ACC112 (cell line): Measurements from ENCODE around the gene PON3.

ENCODE experiments used
- H2AFZ ChIP-seq: fragments of 200-600 bp; sonication (generic); one replicate; pipeline ENCODE4 v1.6.0; 2017; ENCODE audit warnings: antibody characterized with exemption, low read length; ENCODE audit not compliant: unreplicated experiment
- H3K27ac ChIP-seq: fragments of 200-600 bp; sonication (generic); 2 replicates; pipeline ENCODE4 v1.5.1; 2014; ENCODE audit warnings: low read depth, mild to moderate bottlenecking, antibody characterized with exemption, low read length, moderate library complexity
- H3K27me3 ChIP-seq: fragments of 200-600 bp; sonication (generic); 2 replicates; pipeline ENCODE4 v1.6.1; 2014; ENCODE audit warnings: mild to moderate bottlenecking, antibody characterized with exemption, low read length, moderate library complexity, mixed read lengths; ENCODE audit not compliant: insufficient read depth
- H3K36me3 ChIP-seq: fragments of 200-600 bp; sonication (generic); 2 replicates; pipeline ENCODE4 v1.6.1; 2016; ENCODE audit warnings: mild to moderate bottlenecking, antibody characterized with exemption, low read length, moderate library complexity, mixed read lengths; ENCODE audit not compliant: insufficient read depth
- H3K4me1 ChIP-seq: fragments of 200-600 bp; sonication (generic); one replicate; pipeline ENCODE4 v1.6.1; 2016; ENCODE audit warnings: low read length, mixed read lengths; ENCODE audit not compliant: insufficient read depth, unreplicated experiment, control insufficient read depth
- H3K4me3 ChIP-seq: fragments of 200-600 bp; sonication (generic); 2 replicates; pipeline ENCODE4 v1.5.1; 2014; ENCODE audit warnings: mild to moderate bottlenecking, low read depth, low read length
- H3K79me2 ChIP-seq: fragments of 200-600 bp; sonication (generic); one replicate; pipeline ENCODE4 v1.6.0; 2016; ENCODE audit warnings: low read length; ENCODE audit not compliant: control insufficient read depth, unreplicated experiment, insufficient read depth

The PON3 gene

DNA sequence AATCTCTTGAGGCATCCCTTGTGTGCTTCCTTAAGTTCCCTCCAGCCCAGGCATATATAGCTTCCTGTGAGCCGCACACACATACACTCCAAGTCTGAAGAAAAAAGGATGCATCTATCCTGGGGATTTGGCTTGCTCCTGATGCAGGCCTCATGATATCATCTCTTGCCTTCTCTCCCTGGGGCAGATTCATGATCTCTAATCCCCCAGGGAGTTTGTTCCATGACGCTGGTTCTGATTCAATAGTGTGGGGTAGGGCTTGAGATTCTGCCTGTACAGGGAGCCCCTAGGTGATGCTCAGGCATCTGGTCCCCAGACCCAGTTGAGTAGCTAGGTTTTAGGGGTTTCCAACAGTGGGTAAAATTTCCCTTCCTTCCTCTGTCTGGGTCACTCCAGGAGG is 73.3 kb downstream of the PON3 start:
- no peaks in the 10 kb centered on the region for H3K36me3 ChIP-seq
- no peaks in the 10 kb centered on the region for H3K79me2 ChIP-seq
- H3K4me3 ChIP-seq, result no peak overlapping the region
- no peaks in the 10 kb centered on the region for H3K4me1 ChIP-seq
- no peak overlapping the region for H2AFZ ChIP-seq
- H3K27me3 ChIP-seq, result peaks cover 6% of the 10 kb centered on the region; the same call in 1 of the 2 replicates
- H3K27ac ChIP-seq, result no peak overlapping the region

DNA sequence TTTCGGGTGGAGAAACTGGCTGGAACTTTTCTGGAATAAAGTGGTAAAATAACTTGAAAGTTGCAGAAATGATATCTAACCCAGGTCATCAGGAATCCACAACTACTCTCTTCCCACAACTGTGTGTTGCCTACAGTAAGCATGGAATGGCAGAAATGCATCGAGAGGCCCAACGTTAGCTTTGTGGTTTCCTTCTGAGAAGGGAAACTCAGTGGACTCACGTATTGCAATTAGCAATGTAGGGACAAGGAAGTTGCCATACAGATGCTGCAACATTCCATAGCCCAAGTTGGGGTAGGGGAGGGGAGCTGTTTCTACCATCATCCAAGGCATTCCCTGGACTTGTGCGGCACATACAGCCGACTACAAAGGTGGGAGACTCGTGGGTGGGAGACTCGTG is 73.8 kb downstream of the PON3 start:
- H2AFZ ChIP-seq, result no peak overlapping the region
- H3K27ac ChIP-seq, result no peak overlapping the region
- no peaks in the 10 kb centered on the region for H3K79me2 ChIP-seq
- no peak overlapping the region for H3K4me3 ChIP-seq
- H3K4me1 ChIP-seq, result no peaks in the 10 kb centered on the region
- H3K36me3 ChIP-seq, result no peaks in the 10 kb centered on the region
- H3K27me3 ChIP-seq, result peaks cover 6% of the 10 kb centered on the region; the same call in 1 of the 2 replicates

DNA sequence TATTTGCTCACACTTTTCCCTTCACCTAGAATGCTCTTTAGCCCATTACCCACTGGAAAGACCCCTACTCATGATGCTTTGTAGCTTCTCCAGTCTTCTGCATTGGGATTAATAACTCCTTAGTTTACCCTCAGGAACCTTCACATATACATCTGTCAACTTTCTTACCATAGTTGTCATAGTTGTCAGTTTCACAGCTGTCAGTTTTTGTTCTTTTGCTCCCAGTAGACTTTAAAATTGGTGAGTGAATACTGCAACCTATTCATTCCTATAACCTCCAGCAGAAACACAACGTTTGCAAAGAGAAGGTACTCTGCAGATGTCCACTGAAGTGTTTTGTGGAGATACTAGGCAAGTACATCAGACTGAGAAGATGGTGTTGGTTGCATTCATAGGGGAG is 74.5 kb downstream of the PON3 start:
- Histone ChIP-seq H3K4me3 (no peak overlapping the region), H3K27me3 (peaks cover 6% of the 10 kb centered on the region; the same call in 1 of the 2 replicates), H2AFZ (no peak overlapping the region), H3K27ac (no peak overlapping the region), H3K79me2 (no peaks in the 10 kb centered on the region), H3K36me3 (no peaks in the 10 kb centered on the region), H3K4me1 (no peaks in the 10 kb centered on the region)

DNA sequence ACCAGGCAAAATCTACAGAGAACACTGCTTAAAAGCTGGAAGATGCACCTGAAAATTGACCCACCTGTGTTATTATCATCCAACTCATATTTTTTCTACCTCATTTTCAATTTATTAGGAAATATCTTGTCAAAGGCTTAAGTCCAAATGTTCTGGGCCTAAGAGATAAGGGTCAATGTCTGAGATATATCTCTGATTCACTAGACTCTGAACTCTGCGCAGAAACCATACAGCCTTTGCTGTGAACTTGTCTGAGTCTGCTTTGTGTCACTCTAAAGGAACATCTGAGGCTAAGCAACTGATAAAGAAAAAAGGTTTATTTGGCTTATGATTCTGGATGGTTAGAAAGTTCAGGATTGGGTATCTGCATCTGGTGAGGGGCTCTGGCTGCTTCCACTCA is 75.5 kb downstream of the PON3 start:
- H3K27ac ChIP-seq, result no peak overlapping the region
- H3K4me3 ChIP-seq, result no peak overlapping the region
- H3K27me3 ChIP-seq, result peaks cover 4% of the 10 kb centered on the region; the same call in 1 of the 2 replicates
- H2AFZ ChIP-seq, result no peak overlapping the region
- H3K36me3 ChIP-seq, result no peaks in the 10 kb centered on the region
- H3K79me2 ChIP-seq, result no peaks in the 10 kb centered on the region
- H3K4me1 ChIP-seq, result no peaks in the 10 kb centered on the region

DNA sequence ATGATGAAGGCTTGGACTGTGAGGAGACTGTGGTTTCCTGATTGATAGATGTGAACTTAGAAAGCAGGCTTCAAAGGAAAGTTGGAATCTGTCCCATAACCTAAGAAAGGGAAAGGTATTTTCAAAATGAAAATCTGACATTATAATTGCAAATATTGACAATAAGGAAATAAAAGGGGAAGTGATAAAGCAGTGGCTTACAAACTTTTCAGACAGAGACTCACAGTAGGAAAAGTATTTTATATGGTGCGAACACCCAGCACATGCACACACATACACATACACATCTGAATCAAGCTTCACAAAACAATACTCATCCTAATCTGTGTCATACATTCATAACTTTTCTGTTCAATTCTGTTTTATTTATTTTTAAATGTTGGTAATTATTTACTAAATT is 76.6 kb downstream of the PON3 start:
- H3K27me3 ChIP-seq, result no peaks in the 10 kb centered on the region
- no peak overlapping the region for H3K4me3 ChIP-seq
- no peak overlapping the region for H3K27ac ChIP-seq
- H2AFZ ChIP-seq, result no peak overlapping the region
- H3K4me1 ChIP-seq, result no peaks in the 10 kb centered on the region
- H3K79me2 ChIP-seq, result no peaks in the 10 kb centered on the region
- no peaks in the 10 kb centered on the region for H3K36me3 ChIP-seq

DNA sequence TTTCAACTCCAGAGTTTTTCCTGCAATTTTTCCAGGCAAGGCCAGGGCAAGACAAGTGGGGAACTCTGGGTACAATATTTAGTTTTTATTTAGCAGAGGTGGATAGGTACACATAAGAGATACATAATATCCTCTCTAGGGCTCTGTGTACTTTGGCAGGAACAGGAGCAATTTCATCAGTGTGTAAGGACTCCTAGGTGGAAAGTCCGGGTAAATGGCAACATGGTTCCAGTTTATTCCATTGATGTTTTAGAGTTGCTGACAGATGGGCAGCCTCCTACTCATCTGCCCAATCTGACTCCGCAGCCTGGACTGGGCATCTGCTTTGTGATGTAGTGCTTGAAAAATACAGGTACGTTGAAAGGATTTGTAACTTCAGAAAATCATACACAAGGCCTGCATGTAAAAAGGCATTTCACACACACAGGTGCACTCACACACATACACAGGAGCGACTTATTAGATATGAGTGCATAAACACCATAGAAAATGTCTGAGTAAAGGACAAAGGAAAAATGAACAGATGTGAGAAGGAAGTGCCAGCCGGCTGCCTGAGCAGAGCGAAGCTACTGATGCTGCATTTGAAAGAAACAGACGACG is 77.6 kb downstream of the PON3 start:
- H3K27ac ChIP-seq, result no peak overlapping the region
- H3K36me3 ChIP-seq, result no peaks in the 10 kb centered on the region
- H3K4me3 ChIP-seq, result no peak overlapping the region
- H3K79me2 ChIP-seq, result no peaks in the 10 kb centered on the region
- H3K4me1 ChIP-seq, result no peaks in the 10 kb centered on the region
- no peaks in the 10 kb centered on the region for H3K27me3 ChIP-seq
- H2AFZ ChIP-seq, result no peak overlapping the region

DNA sequence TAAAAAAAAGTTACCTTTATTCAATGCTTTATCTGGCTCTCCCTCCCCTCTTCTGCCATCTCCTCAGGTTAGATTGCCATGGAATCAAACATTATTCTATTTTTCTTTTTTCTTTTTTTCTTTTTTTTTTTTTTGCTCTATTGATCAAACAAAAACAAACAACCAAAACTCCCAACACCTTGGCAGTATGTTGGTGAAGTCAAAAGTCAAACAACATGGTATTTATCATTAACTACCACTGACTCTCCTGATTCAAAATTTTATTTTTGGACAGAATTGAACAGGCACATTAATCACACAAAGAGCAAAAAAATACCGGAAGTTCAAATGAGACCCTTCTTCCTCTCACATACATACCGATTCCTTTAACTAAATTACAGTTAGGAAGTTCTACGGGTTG is 78.2 kb downstream of the PON3 start:
- no peaks in the 10 kb centered on the region for H3K27me3 ChIP-seq
- no peaks in the 10 kb centered on the region for H3K79me2 ChIP-seq
- no peaks in the 10 kb centered on the region for H3K4me1 ChIP-seq
- no peak overlapping the region for H3K4me3 ChIP-seq
- no peaks in the 10 kb centered on the region for H3K36me3 ChIP-seq
- no peak overlapping the region for H3K27ac ChIP-seq
- H2AFZ ChIP-seq, result no peak overlapping the region

DNA sequence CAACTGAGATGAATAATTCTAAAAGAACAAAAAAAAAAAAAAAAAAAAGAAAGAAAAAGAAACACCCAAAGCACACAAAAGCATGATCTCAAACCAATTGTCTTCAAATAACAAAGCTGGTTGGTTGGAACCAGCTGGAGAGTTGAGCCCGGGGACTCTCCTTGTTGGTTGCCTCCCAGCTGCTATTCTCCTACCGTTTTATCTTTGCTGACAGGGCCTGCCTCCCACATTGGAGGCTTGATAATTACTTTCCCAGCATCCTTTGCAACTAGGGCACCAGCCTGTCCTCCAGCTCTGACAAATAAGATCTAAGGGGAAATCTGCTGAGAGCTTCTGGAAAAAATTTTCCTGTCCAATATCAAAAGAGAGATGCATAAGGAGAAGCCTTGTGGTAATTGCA is 78.6 kb downstream of the PON3 start:
- H3K27ac ChIP-seq, result no peak overlapping the region
- H3K4me1 ChIP-seq, result no peaks in the 10 kb centered on the region
- H3K79me2 ChIP-seq, result no peaks in the 10 kb centered on the region
- H2AFZ ChIP-seq, result no peak overlapping the region
- no peak overlapping the region for H3K4me3 ChIP-seq
- H3K27me3 ChIP-seq, result no peaks in the 10 kb centered on the region
- no peaks in the 10 kb centered on the region for H3K36me3 ChIP-seq

DNA sequence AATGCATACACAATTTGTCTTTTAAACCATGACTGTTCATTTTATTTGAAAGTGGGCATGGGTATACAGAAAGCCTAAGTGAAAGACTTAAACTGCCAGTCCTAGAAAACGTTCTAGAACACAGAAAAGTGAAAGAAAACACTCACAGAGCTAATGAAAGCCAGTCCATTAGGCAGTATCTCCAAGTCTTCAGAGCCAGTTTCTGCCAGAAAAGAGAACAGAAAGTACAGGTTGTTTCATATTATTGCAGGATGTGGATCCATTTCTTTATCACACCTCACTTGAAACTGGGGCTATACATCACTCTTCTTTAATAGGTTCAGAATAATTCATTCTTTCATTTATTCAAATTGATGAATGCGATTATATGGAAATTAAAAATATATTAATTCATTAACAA is 79.6 kb downstream of the PON3 start:
- Histone ChIP-seq H3K4me1 (no peaks in the 10 kb centered on the region), H3K36me3 (no peaks in the 10 kb centered on the region), H3K27me3 (no peaks in the 10 kb centered on the region), H2AFZ (no peak overlapping the region), H3K27ac (no peak overlapping the region), H3K4me3 (no peak overlapping the region), H3K79me2 (no peaks in the 10 kb centered on the region)

DNA sequence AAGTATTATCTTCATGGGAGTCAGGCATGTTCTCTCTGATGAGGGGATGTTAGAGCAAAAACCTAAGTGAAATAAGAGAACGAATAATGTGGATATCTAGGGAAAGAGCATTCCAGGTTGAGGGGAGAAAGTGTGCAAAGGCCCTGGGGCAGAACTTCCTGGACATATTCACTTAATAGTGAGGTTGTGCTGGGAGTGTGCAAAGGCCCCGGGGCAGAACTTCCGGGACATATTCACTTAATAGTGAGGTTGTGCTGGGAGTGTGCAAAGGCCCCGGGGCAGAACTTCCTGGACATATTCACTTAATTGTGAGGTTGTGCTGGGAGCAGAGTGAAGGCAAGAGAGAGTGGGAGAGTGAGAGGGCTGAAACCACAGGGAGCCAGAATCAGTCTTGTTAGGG is 83.6 kb downstream of the PON3 start:
- no peaks in the 10 kb centered on the region for H3K27me3 ChIP-seq
- no peaks in the 10 kb centered on the region for H3K4me1 ChIP-seq
- no peak overlapping the region for H3K4me3 ChIP-seq
- H2AFZ ChIP-seq, result no peak overlapping the region
- H3K27ac ChIP-seq, result no peak overlapping the region
- H3K79me2 ChIP-seq, result no peaks in the 10 kb centered on the region
- no peaks in the 10 kb centered on the region for H3K36me3 ChIP-seq

DNA sequence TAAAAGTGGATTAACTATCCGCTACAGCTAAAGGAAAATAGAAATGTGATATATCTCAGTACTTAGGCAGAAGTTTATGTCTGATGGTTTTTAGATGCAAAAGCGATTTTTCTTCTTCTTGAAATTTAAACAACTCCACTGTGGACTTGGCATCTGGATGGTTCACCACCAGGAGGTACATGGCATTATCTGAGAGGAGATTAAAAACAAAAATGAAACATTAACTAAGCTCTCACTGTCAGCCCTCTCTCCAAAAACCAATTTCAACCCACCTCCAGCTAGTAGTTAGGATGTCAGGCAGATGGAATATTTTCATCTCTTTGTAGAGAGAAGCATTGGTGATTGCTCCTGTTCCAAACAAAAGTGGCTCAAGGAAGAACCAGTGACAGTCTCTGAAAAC is 84.8 kb downstream of the PON3 start:
- Histone ChIP-seq H3K4me3 (no peak overlapping the region), H3K36me3 (no peaks in the 10 kb centered on the region), H3K79me2 (no peaks in the 10 kb centered on the region), H3K4me1 (no peaks in the 10 kb centered on the region), H3K27ac (no peak overlapping the region), H2AFZ (no peak overlapping the region), H3K27me3 (no peaks in the 10 kb centered on the region)
